Liver (tissue), 3 donors: ENCODE data around the gene ZNF622.

Experiments
- ATF3 ChIP-seq: IDR thresholded peaks from 2 replicates; pipeline ENCODE4 v1.6.1; 2016; ENCODE audit warnings: antibody characterized with exemption
- CTCF ChIP-seq: fragments of 150-350 bp; IDR thresholded peaks from 2 replicates; pipeline ENCODE4 v1.5.1; 2017; ENCODE audit warnings: improper control_type of control experiment, low read depth, low read length; ENCODE audit not compliant: missing input control
- EGR1 ChIP-seq, 2 donors: IDR thresholded peaks; 2 replicates each; pipeline ENCODE4 v1.6.1; 2016 to 2018; ENCODE audit warnings: antibody characterized with exemption in 2 of 2, low read depth in 2 of 2
- GABPA ChIP-seq, 2 donors: IDR thresholded peaks in 1 of 2; conservative IDR thresholded peaks in 1 of 2; 2 replicates each; pipeline ENCODE4 v1.6.1; 2016; ENCODE audit warnings: antibody characterized with exemption in 2 of 2, mild to moderate bottlenecking in 1 of 2, moderate library complexity in 1 of 2
- HNF4A ChIP-seq, 2 donors: conservative IDR thresholded peaks; 2 replicates each; pipeline ENCODE4 v1.6.1; 2016; ENCODE audit warnings: antibody characterized with exemption in 2 of 2, mild to moderate bottlenecking in 2 of 2
- HNF4G ChIP-seq: IDR thresholded peaks from 2 replicates; pipeline ENCODE4 v1.6.1; 2016; ENCODE audit warnings: antibody characterized with exemption
- JUND ChIP-seq, 2 donors: IDR thresholded peaks; 2 replicates each; pipeline ENCODE4 v1.6.1; 2016; ENCODE audit warnings: antibody characterized with exemption in 2 of 2
- MAX ChIP-seq: IDR thresholded peaks from 2 replicates; pipeline ENCODE4 v1.6.1; 2016; ENCODE audit warnings: antibody characterized with exemption
- REST ChIP-seq: IDR thresholded peaks from 2 replicates; pipeline ENCODE4 v1.6.1; 2016; ENCODE audit warnings: antibody characterized with exemption, mild to moderate bottlenecking
- SP1 ChIP-seq: IDR thresholded peaks from 2 replicates; pipeline ENCODE4 v1.6.1; 2018; ENCODE audit warnings: antibody characterized with exemption, mild to moderate bottlenecking
- TAF1 ChIP-seq: conservative IDR thresholded peaks from 2 replicates; pipeline ENCODE4 v1.6.1; 2016; ENCODE audit warnings: antibody characterized with exemption, mild to moderate bottlenecking
- YY1 ChIP-seq: IDR thresholded peaks from 2 replicates; pipeline ENCODE4 v1.6.1; 2016; ENCODE audit warnings: antibody characterized with exemption, mild to moderate bottlenecking
- donor health status: healthy.
- donor health status: healthy.

- no peak for TF ChIP-seq REST
- TF ChIP-seq CTCF, result no peak
- no peak for TF ChIP-seq ATF3
- no peak for TF ChIP-seq SP1
- no peak for TF ChIP-seq JUND (IDR thresholded peaks at IDR 0.05)
- no peak for TF ChIP-seq MAX
- TF ChIP-seq HNF4A (conservative IDR thresholded peaks at IDR 0.05), result no peak
- TF ChIP-seq HNF4G, result no peak
- no peak for TF ChIP-seq GABPA (IDR thresholded peaks at IDR 0.05 in 1 of 2, conservative IDR thresholded peaks at IDR 0.05 in 1 of 2)
- TF ChIP-seq TAF1, result no peak
- TF ChIP-seq EGR1 (IDR thresholded peaks at IDR 0.05; ENCODE audit: low read depth in 2 of 2), result no peak
- no peak for TF ChIP-seq YY1
Measured at GRCh38 chr5:16505904-16506303, 40.3 kb upstream of the ZNF622 start.
